ENCODE measurements around the gene RNF225. TPM values are rescaled to one million over a fixed set of nuclear protein-coding genes. Genes with fewer than 3 reads are reported as not detected.

Gene RNF225
- total and polyA plus RNA-seq, 9 of the 15 experiments (the other 6 are each of a cell fraction or from before 2014, with no cell fraction given): 0.33 TPM; not detected in 8

- TF ChIP-seq MEF2A (IDR thresholded peaks at IDR 0.05; ENCODE audit: control insufficient read depth, low read depth, low read length): peak; percentile 22; the same call in 1 of the 2 replicates
- peak; percentile 80 for TF ChIP-seq CEBPB (tag; IDR thresholded peaks at IDR 0.05)
- TF ChIP-seq ESRRA (IDR thresholded peaks at IDR 0.05; ENCODE audit: borderline replicate concordance, low read depth): no peak; the same call in 1 of the 2 replicates
- TF ChIP-seq SOX6 (IDR thresholded peaks at IDR 0.05): 0 out of 2 replicates have a peak, but pooled peaks have one; percentile 30
- TF ChIP-seq, protein P1, sequence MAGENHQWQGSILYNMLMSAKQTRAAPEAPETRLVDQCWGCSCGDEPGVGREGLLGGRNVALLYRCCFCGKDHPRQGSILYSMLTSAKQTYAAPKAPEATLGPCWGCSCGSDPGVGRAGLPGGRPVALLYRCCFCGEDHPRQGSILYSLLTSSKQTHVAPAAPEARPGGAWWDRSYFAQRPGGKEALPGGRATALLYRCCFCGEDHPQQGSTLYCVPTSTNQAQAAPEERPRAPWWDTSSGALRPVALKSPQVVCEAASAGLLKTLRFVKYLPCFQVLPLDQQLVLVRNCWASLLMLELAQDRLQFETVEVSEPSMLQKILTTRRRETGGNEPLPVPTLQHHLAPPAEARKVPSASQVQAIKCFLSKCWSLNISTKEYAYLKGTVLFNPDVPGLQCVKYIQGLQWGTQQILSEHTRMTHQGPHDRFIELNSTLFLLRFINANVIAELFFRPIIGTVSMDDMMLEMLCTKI (IDR thresholded peaks at IDR 0.05; ENCODE audit: partially characterized antibody): no peak
- TF ChIP-seq SPI1 (IDR thresholded peaks at IDR 0.05; ENCODE audit: borderline replicate concordance, low read depth, low read length): no peak
- no peak for TF ChIP-seq CBX8 (IDR thresholded peaks at IDR 0.05; ENCODE audit: borderline replicate concordance, extremely low read depth, low read depth, low read length, poor library complexity, severe bottlenecking)
- TF ChIP-seq SRSF1 (IDR thresholded peaks at IDR 0.05; ENCODE audit: low read depth, low read length): no peak
- peak; percentile 94 for TF ChIP-seq ELF1 (tag; IDR thresholded peaks at IDR 0.05)
- TF ChIP-seq TFAM (CRISPR knock-in tag; conservative IDR thresholded peaks at IDR 0.05): no peak
- TF ChIP-seq, protein P2, sequence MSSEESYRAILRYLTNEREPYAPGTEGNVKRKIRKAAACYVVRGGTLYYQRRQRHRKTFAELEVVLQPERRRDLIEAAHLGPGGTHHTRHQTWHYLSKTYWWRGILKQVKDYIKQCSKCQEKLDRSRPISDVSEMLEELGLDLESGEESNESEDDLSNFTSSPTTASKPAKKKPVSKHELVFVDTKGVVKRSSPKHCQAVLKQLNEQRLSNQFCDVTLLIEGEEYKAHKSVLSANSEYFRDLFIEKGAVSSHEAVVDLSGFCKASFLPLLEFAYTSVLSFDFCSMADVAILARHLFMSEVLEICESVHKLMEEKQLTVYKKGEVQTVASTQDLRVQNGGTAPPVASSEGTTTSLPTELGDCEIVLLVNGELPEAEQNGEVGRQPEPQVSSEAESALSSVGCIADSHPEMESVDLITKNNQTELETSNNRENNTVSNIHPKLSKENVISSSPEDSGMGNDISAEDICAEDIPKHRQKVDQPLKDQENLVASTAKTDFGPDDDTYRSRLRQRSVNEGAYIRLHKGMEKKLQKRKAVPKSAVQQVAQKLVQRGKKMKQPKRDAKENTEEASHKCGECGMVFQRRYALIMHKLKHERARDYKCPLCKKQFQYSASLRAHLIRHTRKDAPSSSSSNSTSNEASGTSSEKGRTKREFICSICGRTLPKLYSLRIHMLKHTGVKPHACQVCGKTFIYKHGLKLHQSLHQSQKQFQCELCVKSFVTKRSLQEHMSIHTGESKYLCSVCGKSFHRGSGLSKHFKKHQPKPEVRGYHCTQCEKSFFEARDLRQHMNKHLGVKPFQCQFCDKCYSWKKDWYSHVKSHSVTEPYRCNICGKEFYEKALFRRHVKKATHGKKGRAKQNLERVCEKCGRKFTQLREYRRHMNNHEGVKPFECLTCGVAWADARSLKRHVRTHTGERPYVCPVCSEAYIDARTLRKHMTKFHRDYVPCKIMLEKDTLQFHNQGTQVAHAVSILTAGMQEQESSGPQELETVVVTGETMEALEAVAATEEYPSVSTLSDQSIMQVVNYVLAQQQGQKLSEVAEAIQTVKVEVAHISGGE (CRISPR knock-in tag; IDR thresholded peaks at IDR 0.05): peak in 1 of 3 experiments; percentile 87; a peak in 2 of 6 replicates
- TF ChIP-seq TAF1 (IDR thresholded peaks at IDR 0.05; ENCODE audit: control insufficient read depth, extremely low read depth, insufficient read depth, low read length, severe bottlenecking): peak; percentile 98
- TF ChIP-seq MTA1 (IDR thresholded peaks at IDR 0.05; ENCODE audit: borderline replicate concordance): no peak
- no peak; the same call in 1 of the 2 replicates for TF ChIP-seq PHF21A (IDR thresholded peaks at IDR 0.05; ENCODE audit: borderline replicate concordance, low read depth)
- no peak for TF ChIP-seq KLF6 (CRISPR knock-in tag; IDR thresholded peaks at IDR 0.05; ENCODE audit: borderline replicate concordance)
- no peak for TF ChIP-seq HMG20B (CRISPR knock-in tag; IDR thresholded peaks at IDR 0.05)
- TF ChIP-seq, protein P3, sequence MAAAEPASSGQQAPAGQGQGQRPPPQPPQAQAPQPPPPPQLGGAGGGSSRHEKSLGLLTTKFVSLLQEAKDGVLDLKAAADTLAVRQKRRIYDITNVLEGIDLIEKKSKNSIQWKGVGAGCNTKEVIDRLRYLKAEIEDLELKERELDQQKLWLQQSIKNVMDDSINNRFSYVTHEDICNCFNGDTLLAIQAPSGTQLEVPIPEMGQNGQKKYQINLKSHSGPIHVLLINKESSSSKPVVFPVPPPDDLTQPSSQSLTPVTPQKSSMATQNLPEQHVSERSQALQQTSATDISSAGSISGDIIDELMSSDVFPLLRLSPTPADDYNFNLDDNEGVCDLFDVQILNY (CRISPR knock-in tag; IDR thresholded peaks at IDR 0.05): no peak
- peak; percentile 70 for TF ChIP-seq ZBTB12 (CRISPR knock-in tag; IDR thresholded peaks at IDR 0.05)
- no peak for TF ChIP-seq ZBTB8A (IDR thresholded peaks at IDR 0.05; ENCODE audit: partially characterized antibody)
Measured at GRCh38 chr19:58386576-58387337, 8.7 kb upstream of the RNF225 start, which contains the start of gene RPS5 (continued).
